A673 (cell line): ENCODE results near the gene RPS6KA1.

ENCODE experiments used
- EZH2 ChIP-seq: fragments of 200-600 bp; sonication (generic); IDR thresholded peaks from 2 replicates; pipeline ENCODE4 v1.6.1; 2017; ENCODE audit warnings: borderline replicate concordance, low read depth, mild to moderate bottlenecking, mixed read lengths, antibody characterized with exemption, low read length; ENCODE audit not compliant: poor library complexity, severe bottlenecking
- TF ChIP-seq, protein P1 (sequence below): fragments of 300-800, 200-600 bp; sonication (generic); conservative IDR thresholded peaks from 2 replicates; pipeline ENCODE4 v1.5.1; 2017; ENCODE audit warnings: low read depth, mild to moderate bottlenecking, antibody characterized with exemption, low read length, moderate library complexity, mixed read lengths

DNA sequence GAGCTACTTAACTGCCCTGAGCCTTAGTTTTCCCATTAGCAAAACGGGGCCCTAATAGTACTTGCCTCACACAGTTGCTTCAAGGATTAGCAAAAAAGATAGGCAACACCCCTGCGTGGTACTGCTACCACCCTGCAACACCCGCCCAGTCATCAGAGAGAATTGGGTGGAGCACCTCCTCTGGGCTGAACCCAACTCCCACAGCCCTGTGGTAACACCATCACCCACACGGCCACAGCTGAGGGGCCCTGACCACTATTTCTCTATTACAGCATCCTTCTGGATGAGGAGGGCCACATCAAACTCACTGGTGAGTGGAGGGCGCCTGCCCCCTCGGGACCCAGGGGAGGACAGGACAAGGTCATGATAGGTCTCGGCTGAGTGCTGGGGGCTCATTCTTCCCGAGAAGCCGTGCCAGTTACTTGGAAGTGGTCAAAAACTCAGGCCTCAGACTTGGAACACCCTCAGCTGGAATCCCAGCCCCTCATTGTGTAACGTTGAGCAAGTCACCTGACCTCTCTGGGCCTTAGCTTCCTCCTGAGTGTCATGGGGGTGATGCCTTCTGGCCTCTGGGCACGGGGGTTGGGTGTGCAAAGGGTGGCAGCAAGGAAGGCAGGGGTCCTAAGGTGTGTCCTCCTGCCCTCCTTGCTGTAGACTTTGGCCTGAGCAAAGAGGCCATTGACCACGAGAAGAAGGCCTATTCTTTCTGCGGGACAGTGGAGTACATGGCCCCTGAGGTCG is 24.6 kb downstream of the RPS6KA1 start:
- TF ChIP-seq, protein P1, sequence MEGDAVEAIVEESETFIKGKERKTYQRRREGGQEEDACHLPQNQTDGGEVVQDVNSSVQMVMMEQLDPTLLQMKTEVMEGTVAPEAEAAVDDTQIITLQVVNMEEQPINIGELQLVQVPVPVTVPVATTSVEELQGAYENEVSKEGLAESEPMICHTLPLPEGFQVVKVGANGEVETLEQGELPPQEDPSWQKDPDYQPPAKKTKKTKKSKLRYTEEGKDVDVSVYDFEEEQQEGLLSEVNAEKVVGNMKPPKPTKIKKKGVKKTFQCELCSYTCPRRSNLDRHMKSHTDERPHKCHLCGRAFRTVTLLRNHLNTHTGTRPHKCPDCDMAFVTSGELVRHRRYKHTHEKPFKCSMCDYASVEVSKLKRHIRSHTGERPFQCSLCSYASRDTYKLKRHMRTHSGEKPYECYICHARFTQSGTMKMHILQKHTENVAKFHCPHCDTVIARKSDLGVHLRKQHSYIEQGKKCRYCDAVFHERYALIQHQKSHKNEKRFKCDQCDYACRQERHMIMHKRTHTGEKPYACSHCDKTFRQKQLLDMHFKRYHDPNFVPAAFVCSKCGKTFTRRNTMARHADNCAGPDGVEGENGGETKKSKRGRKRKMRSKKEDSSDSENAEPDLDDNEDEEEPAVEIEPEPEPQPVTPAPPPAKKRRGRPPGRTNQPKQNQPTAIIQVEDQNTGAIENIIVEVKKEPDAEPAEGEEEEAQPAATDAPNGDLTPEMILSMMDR = no peak
- TF ChIP-seq EZH2 = no peak
